ENCODE data around the gene DMRTA2. TPM values are rescaled to one million over a fixed set of nuclear protein-coding genes. Genes with fewer than 3 reads are reported as not detected.

Gene DMRTA2
- total and polyA plus RNA-seq, 9 of the 15 experiments (the other 6 are each of a cell fraction or from before 2014, with no cell fraction given): not detected

GRCh38 chr1:50419907-50420677 is 3.2 kb downstream of the DMRTA2 start (continued):
- TF ChIP-seq PCBP1 (IDR thresholded peaks at IDR 0.05; ENCODE audit: low read depth, low read length, poor library complexity, severe bottlenecking) (no peak), RBM34 (IDR thresholded peaks at IDR 0.05; ENCODE audit: borderline replicate concordance, insufficient read depth, low read length) (no peak)

GRCh38 chr1:50419192-50419906 is 3.9 kb downstream of the DMRTA2 start:
- ATAC-seq: no peak

More at GRCh38 chr1:50419192-50419906, 3.9 kb downstream of the DMRTA2 start:
- TF ChIP-seq FOXJ2 (tag; IDR thresholded peaks at IDR 0.05) (no peak), POLR2AphosphoS5 (IDR thresholded peaks at IDR 0.05; ENCODE audit: control insufficient read depth, insufficient read depth, low read depth, low read length) (no peak), NRF1 (conservative IDR thresholded peaks at IDR 0.05 in 1 of 2, IDR thresholded peaks at IDR 0.05 in 1 of 2) (0 out of 4 replicates have a peak, but pooled peaks of 1 of the 2 experiments have one; percentile 15), ZNF584 (CRISPR knock-in tag; IDR thresholded peaks at IDR 0.05; ENCODE audit: low read depth) (no peak), HNRNPK (IDR thresholded peaks at IDR 0.05; ENCODE audit: low read depth, low read length, poor library complexity, severe bottlenecking) (no peak), SMARCA5 (IDR thresholded peaks at IDR 0.05) (no peak)
- no peaks in the 10 kb centered on the region for H3K36me3 ChIP-seq (ENCODE audit: control insufficient read depth, insufficient read depth, low read length)
- BruUV-seq (replicated peaks): no TSS peak
- H3K27ac ChIP-seq (ENCODE audit: extremely low read depth, low read depth, low read length): no peak overlapping the region
- WGBS (ENCODE audit: insufficient coverage, low coverage, missing lambda C conversion rate): 16% methylated on average over 46 of the region's 60 CpGs
- CTCF ChIA-PET (ENCODE audit: low intra/inter-chr PET ratio): no interaction called here
- in situ Hi-C loops (cut with MboI): no loop called here
- H4K20me1 ChIP-seq (replicated peaks; ENCODE audit: control insufficient read depth, insufficient read depth, low read length): no peaks in the 10 kb centered on the region
- peaks cover 0 to 45% of the 10 kb centered on the region in 2 experiments; a peak in 1 of 5 replicates for H3K4me1 ChIP-seq (replicated peaks in 1 of 2; ENCODE audit: control insufficient read depth in 2 of 2, insufficient read depth in 2 of 2, low read length in 2 of 2)
- H3K27me3 ChIP-seq (ENCODE audit: control insufficient read depth in 2 of 2, insufficient read depth in 2 of 2, low read length in 2 of 2): peaks cover 77 to 94% of the 10 kb centered on the region in 2 experiments
- no peak for FAIRE-seq
- intact Hi-C loops (cut with micrococcal nuclease): no loop called here
- no peaks in the 10 kb centered on the region for H3K9me1 ChIP-seq (ENCODE audit: control insufficient read depth, insufficient read depth, low read length)
- H3K4me3 ChIP-seq: no peak overlapping the region
- H2AFZ ChIP-seq (ENCODE audit: low read depth, low read length): no peak overlapping the region
- POLR2A ChIA-PET: no interaction called here
- no peak overlapping the region for H3K9ac ChIP-seq (ENCODE audit: insufficient read depth in 1 of 2, low read depth in 2 of 2, low read length in 2 of 2)
- DNase-seq (ENCODE audit: extremely low read depth in 1 of 4, low spot score in 3 of 4): peak in 2 of 4 experiments; percentile 11 to 12
- no peaks in the 10 kb centered on the region for H3K79me2 ChIP-seq (ENCODE audit: control insufficient read depth, insufficient read depth, low read length)
- H3K9me3 ChIP-seq (replicated peaks; ENCODE audit: control insufficient read depth, insufficient read depth, low read depth, low read length): no peaks in the 10 kb centered on the region
- no peak overlapping the region for H3K4me2 ChIP-seq (ENCODE audit: insufficient read depth, low read length)
